ENCODE measurements around the gene FOXP1. TPM values are rescaled to one million over a fixed set of nuclear protein-coding genes. Genes with fewer than 3 reads are reported as not detected.

FOXP1 gene
- polyA plus RNA-seq, 4 donors = 4.9 to 66.5 (median 15.3) TPM

DNA sequence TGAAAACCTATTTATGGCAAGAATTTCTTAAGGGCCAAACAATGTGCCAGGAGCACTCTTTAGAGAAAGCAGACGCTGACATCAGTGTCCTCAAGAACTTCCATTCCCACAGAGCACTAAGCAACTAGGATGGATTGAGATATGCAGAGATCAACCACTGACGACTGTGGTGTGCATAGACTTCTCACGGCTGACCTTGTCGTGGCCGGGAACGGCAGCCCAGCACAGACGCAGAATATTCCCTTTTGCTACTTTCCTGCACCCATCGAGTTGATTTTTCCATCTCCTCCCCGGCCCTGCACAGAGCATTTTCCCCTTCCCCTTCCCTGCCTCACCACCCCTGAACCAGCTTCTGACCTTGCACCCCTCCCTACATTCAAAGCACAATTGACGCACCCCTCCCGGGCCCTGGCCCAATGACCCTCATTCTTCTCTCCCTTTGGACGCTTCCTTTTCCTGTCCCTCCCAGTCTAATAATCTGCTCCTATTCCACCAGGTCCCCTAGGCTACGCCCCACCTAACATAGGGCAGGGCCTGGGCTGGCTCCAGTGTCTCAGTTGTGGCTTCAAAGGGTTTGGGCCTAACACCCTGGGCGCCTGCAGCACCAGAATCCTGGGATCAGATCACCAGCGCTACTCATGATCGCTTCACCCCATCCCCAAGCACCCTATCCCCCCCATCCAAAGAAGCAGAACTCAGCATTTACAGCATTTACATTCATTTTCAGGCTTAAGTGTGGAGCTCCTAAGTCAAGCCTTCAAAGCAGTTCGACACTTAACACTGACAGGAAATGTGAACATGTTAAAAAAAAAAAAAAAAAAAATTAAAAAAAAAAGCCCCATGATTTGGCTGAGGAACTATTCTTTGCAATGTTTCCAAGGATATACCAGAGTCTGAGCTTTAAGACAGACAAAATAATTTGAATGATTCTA, 151.2 kb downstream of the FOXP1 start:
- DNase-seq = no peak
- H3K27ac ChIP-seq (ENCODE audit: low read depth in 1 of 3, low read length in 2 of 3) = no peak overlapping the region
- H3K27me3 ChIP-seq (ENCODE audit: control insufficient read depth in 3 of 3, insufficient read depth in 3 of 3, low read length in 3 of 3) = no peaks in the 10 kb centered on the region
- peaks cover 1 to 14% (median 8%) of the 10 kb centered on the region in 3 donors for H3K4me1 ChIP-seq (ENCODE audit: control insufficient read depth in 3 of 3, insufficient read depth in 2 of 3, low read depth in 1 of 3, low read length in 2 of 3)
- 80 to 89% (median 82%) methylated on average over 17 of the region's 17 CpGs for WGBS, 3 donors
- no peaks in the 10 kb centered on the region for H3K9me3 ChIP-seq (ENCODE audit: control insufficient read depth in 2 of 2, insufficient read depth in 1 of 2, low read depth in 1 of 2, low read length in 1 of 2)
- H3K4me3 ChIP-seq (ENCODE audit: low read depth in 1 of 3, low read length in 3 of 3) = no peak overlapping the region
- H3K36me3 ChIP-seq (ENCODE audit: control insufficient read depth in 3 of 3, insufficient read depth in 2 of 3, low read depth in 1 of 3, low read length in 3 of 3) = peaks cover 0 to 9% (median 0%) of the 10 kb centered on the region in 3 donors
- no peak for FAIRE-seq

DNA sequence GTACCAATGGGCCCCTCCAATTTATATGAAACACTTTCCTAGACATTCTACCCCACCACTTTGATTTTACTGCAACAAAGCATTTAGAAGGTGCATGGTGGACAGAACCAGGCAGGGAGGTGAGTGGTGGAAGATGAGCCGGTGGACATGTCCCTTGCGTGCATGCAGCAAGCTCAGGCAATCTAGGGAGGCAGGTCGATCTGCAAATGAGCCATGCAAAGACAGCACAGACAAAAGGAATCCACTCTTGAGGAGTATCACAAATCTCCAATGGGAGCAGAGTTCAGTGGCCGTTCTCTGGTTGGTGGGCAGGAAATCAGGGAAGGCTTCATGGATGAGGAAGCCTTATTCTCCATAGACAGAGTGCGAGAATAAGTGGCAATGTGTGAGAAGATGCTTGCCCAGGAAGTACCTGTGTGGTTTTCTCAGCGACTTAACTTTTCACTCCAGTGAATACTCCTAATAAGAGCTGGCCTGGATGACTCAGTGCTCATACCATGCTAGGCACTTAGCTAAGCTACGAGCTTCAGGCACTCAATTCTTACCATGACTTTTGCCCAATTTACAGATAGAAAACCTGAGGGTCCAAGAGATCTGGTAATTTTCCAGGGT, 152.5 kb downstream of the FOXP1 start:
- H3K4me3 ChIP-seq (ENCODE audit: low read depth in 1 of 3, low read length in 3 of 3) = no peak overlapping the region
- H3K36me3 ChIP-seq (ENCODE audit: control insufficient read depth in 3 of 3, insufficient read depth in 2 of 3, low read depth in 1 of 3, low read length in 3 of 3) = peaks cover 0 to 7% (median 0%) of the 10 kb centered on the region in 3 donors
- peaks cover 1 to 14% (median 8%) of the 10 kb centered on the region in 3 donors for H3K4me1 ChIP-seq (ENCODE audit: control insufficient read depth in 3 of 3, insufficient read depth in 2 of 3, low read depth in 1 of 3, low read length in 2 of 3)
- H3K9me3 ChIP-seq (ENCODE audit: control insufficient read depth in 2 of 2, insufficient read depth in 1 of 2, low read depth in 1 of 2, low read length in 1 of 2) = no peaks in the 10 kb centered on the region
- DNase-seq = no peak
- H3K27me3 ChIP-seq (ENCODE audit: control insufficient read depth in 3 of 3, insufficient read depth in 3 of 3, low read length in 3 of 3) = no peaks in the 10 kb centered on the region
- no peak overlapping the region for H3K27ac ChIP-seq (ENCODE audit: low read depth in 1 of 3, low read length in 2 of 3)
- WGBS, 3 donors = 91 to 95% (median 91%) methylated on average over 7 of the region's 7 CpGs
- no peak for FAIRE-seq

DNA sequence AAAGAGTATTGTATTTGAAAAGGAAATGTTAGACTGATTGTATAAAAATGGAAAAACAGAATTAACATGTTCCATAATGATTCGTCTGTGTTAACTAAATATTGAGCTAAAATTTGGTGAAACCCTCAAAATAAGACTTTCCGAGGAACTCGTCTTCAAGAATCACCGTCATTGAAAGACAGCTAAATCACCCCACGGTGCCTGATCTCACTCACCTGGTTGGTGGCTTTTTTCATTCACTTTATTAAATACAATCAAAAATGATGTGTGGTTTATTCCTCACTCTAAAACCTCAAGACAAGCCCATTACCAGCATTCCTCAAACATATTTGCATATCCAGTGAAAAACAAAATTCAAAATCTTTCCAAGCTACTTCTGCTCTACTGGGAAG, 153.9 kb downstream of the FOXP1 start:
- Histone ChIP-seq H3K27ac (ENCODE audit: low read depth in 1 of 3, low read length in 2 of 3) (no peak overlapping the region), H3K36me3 (ENCODE audit: control insufficient read depth in 3 of 3, insufficient read depth in 2 of 3, low read depth in 1 of 3, low read length in 3 of 3) (peaks cover 0 to 13% (median 0%) of the 10 kb centered on the region in 3 donors), H3K9me3 (ENCODE audit: control insufficient read depth in 2 of 2, insufficient read depth in 1 of 2, low read depth in 1 of 2, low read length in 1 of 2) (no peaks in the 10 kb centered on the region), H3K4me3 (ENCODE audit: low read depth in 1 of 3, low read length in 3 of 3) (no peak overlapping the region), H3K4me1 (ENCODE audit: control insufficient read depth in 3 of 3, insufficient read depth in 2 of 3, low read depth in 1 of 3, low read length in 2 of 3) (peaks cover 1 to 14% (median 8%) of the 10 kb centered on the region in 3 donors), H3K27me3 (ENCODE audit: control insufficient read depth in 3 of 3, insufficient read depth in 3 of 3, low read length in 3 of 3) (no peaks in the 10 kb centered on the region)
- DNase-seq = no peak
- 78 to 85% (median 80%) methylated on average over 5 of the region's 5 CpGs for WGBS, 3 donors
- FAIRE-seq = no peak

DNA sequence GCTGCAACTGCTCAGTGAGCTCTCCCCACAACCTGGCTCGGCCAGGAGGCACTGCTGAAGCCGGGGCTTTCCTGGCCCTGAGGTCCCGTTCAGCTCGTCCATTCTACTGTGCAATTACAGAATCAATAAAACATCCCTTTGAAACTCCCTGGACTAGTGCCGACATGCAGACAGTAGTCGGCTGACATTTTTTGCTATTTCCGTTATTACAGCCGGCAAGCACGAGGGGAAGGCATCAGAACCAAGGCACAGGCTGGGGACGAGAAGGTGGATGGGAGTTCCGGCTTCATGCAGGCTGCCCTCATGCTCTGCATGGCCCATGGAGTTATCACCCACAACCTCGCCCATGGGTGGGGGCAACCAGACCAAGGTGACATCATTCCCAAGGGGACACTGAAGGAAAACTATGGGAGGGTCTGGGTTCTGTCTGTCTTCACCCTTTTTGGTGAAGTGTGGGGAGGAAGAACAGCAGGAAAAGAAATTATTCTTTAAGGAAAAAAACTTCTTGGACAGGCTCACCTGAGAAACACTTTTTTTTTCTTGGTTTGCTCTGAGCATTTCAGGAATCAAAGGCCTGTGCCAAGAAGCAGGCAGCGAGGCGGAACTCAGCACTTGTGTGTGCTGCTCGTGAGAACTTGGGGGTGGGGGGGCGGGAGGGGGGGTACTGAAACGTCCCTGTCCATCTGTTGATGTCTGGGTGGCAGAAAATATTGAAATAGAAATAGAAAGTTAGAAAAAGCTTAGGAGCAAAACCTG, 154.5 kb downstream of the FOXP1 start:
- 8 to 44% (median 24%) methylated on average over 17 of the region's 17 CpGs for WGBS, 3 donors
- Histone ChIP-seq H3K4me1 (ENCODE audit: control insufficient read depth in 3 of 3, insufficient read depth in 2 of 3, low read depth in 1 of 3, low read length in 2 of 3) (peaks cover 1 to 14% (median 8%) of the 10 kb centered on the region in 3 donors), H3K27me3 (ENCODE audit: control insufficient read depth in 3 of 3, insufficient read depth in 3 of 3, low read length in 3 of 3) (no peaks in the 10 kb centered on the region), H3K9me3 (ENCODE audit: control insufficient read depth in 2 of 2, insufficient read depth in 1 of 2, low read depth in 1 of 2, low read length in 1 of 2) (no peaks in the 10 kb centered on the region), H3K4me3 (ENCODE audit: low read depth in 1 of 3, low read length in 3 of 3) (peak overlapping the region in 1 of 3 donors; percentile 16), H3K36me3 (ENCODE audit: control insufficient read depth in 3 of 3, insufficient read depth in 2 of 3, low read depth in 1 of 3, low read length in 3 of 3) (peaks cover 0 to 14% (median 0%) of the 10 kb centered on the region in 3 donors), H3K27ac (ENCODE audit: low read depth in 1 of 3, low read length in 2 of 3) (peak overlapping the region in 2 of 3 donors; percentile 45 to 59)
- peak; percentile 35 to 63 for DNase-seq
- no peak for FAIRE-seq

DNA sequence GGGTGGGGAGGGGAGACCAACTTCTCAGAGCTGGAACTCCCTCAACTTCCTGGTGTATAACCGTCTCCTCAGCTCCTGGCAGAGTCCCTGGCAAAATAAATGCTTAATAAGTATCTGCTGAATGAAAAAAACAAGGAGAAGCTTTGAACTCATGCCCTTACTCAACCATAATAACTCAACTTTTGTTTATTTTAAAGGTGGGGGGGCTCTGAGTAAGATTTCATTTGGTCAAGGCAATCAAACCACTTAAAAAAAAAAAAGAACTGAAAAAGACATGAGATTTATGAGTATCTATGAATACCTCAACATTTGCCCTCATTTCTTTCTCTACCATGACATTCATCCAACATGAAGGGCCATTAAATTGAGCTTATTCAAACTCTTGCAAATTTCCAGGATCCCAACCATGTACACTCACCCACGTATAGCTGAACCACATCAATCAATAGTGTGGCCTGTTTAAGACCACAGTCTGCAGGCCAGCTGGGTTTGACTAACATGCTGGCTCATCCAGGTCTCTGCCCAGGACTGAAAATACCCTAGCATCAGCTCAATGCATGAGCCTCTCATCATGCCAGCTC, 157.9 kb downstream of the FOXP1 start:
- no peak overlapping the region for H3K4me3 ChIP-seq (ENCODE audit: low read depth in 1 of 3, low read length in 3 of 3)
- H3K27ac ChIP-seq (ENCODE audit: low read depth in 1 of 3, low read length in 2 of 3) = no peak overlapping the region
- 69 to 82% (median 70%) methylated on average over 2 of the region's 2 CpGs for WGBS, 3 donors
- H3K27me3 ChIP-seq (ENCODE audit: control insufficient read depth in 3 of 3, insufficient read depth in 3 of 3, low read length in 3 of 3) = no peaks in the 10 kb centered on the region
- DNase-seq (no peak), FAIRE-seq (no peak)
- H3K4me1 ChIP-seq (ENCODE audit: control insufficient read depth in 3 of 3, insufficient read depth in 2 of 3, low read depth in 1 of 3, low read length in 2 of 3) = peaks cover 1 to 20% (median 8%) of the 10 kb centered on the region in 3 donors
- H3K9me3 ChIP-seq (ENCODE audit: control insufficient read depth in 2 of 2, insufficient read depth in 1 of 2, low read depth in 1 of 2, low read length in 1 of 2) = no peaks in the 10 kb centered on the region
- peaks cover 0 to 10% (median 0%) of the 10 kb centered on the region in 3 donors for H3K36me3 ChIP-seq (ENCODE audit: control insufficient read depth in 3 of 3, insufficient read depth in 2 of 3, low read depth in 1 of 3, low read length in 3 of 3)

DNA sequence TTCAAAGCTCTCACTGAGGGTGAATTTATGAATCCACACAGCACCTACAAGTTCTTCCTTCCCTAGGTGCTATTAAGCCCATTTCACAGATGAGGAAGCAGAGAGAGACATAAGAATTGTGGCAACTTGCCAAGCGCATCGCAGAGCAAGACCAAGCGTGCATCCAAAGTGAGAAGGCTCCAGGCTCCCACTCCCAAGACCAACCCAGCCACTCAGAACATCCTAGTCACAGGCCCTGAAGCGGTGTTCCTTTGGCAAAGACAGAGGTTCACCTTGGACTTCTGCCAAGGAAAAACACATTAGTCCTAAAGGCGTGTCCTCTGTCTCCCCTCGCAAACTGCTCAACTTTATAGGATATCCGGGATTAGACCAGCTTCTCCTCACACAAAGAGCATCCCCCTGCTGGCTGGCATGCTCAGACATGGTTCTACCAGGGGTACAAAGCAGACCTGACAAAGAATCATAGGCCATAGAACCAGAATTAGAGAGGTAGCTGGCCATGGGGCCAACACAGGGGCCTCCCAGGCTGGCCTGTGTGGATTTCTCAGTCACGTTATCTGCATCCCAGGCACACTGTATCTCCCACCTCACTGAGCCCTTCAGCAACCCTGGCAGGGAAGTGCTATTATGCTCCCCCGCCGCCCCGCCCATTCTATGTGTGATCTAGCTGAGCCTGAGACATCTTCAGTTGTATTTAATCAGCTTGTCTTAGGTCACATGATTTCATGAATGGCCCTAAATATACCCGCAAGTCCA, 160.2 kb downstream of the FOXP1 start:
- Histone ChIP-seq H3K4me3 (ENCODE audit: low read depth in 1 of 3, low read length in 3 of 3) (no peak overlapping the region), H3K27ac (ENCODE audit: low read depth in 1 of 3, low read length in 2 of 3) (no peak overlapping the region), H3K27me3 (ENCODE audit: control insufficient read depth in 3 of 3, insufficient read depth in 3 of 3, low read length in 3 of 3) (no peaks in the 10 kb centered on the region), H3K4me1 (ENCODE audit: control insufficient read depth in 3 of 3, insufficient read depth in 2 of 3, low read depth in 1 of 3, low read length in 2 of 3) (peaks cover 0 to 12% (median 2%) of the 10 kb centered on the region in 3 donors), H3K36me3 (ENCODE audit: control insufficient read depth in 3 of 3, insufficient read depth in 2 of 3, low read depth in 1 of 3, low read length in 3 of 3) (peaks cover 0 to 10% (median 0%) of the 10 kb centered on the region in 3 donors), H3K9me3 (ENCODE audit: control insufficient read depth in 2 of 2, insufficient read depth in 1 of 2, low read depth in 1 of 2, low read length in 1 of 2) (no peaks in the 10 kb centered on the region)
- 66 to 71% (median 66%) methylated on average over 12 of the region's 12 CpGs for WGBS, 3 donors
- no peak for FAIRE-seq
- peak; percentile 45 to 47 for DNase-seq

DNA sequence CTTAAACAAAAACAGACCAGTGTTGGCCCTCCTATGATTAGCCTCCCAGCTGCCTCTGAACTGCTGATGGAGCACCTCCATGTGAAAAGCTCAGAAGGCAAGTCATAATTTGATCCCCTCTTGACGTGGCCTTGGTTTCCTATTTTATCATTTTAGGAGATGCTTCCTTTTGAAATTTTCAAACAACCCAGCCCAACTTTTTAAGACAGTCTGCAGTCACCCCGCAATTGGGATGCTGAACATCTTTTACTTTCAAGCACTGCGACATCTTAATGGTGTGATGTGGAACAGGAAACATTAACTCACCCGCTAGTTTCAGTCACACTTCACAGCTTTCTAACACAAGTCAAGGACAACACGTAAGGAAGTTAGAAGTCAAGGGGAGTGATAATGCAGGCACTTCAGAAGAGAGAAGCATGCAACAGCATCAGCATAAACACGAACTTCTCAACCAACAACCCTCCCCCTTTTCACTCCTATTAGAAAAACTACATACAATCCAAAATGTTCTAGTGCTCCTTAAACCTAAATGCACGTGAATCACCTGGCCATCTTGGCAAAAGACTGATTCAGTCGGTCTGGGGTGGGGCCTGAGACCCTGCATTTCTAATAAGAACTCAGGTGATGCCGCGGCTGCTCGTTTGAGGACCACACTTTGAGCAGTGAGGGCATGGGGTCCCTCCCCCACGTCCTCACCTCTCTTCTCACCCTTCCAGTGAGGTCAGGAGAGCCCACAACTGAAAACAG, 161.5 kb downstream of the FOXP1 start:
- Histone ChIP-seq H3K4me3 (ENCODE audit: low read depth in 1 of 3, low read length in 3 of 3) (no peak overlapping the region), H3K4me1 (ENCODE audit: control insufficient read depth in 3 of 3, insufficient read depth in 2 of 3, low read depth in 1 of 3, low read length in 2 of 3) (peaks cover 0 to 6% (median 3%) of the 10 kb centered on the region in 3 donors), H3K9me3 (ENCODE audit: control insufficient read depth in 2 of 2, insufficient read depth in 1 of 2, low read depth in 1 of 2, low read length in 1 of 2) (no peaks in the 10 kb centered on the region), H3K36me3 (ENCODE audit: control insufficient read depth in 3 of 3, insufficient read depth in 2 of 3, low read depth in 1 of 3, low read length in 3 of 3) (peaks cover 0 to 7% (median 0%) of the 10 kb centered on the region in 3 donors), H3K27ac (ENCODE audit: low read depth in 1 of 3, low read length in 2 of 3) (peak overlapping the region in 1 of 3 donors; percentile 51), H3K27me3 (ENCODE audit: control insufficient read depth in 3 of 3, insufficient read depth in 3 of 3, low read length in 3 of 3) (no peaks in the 10 kb centered on the region)
- 69 to 88% (median 69%) methylated on average over 12 of the region's 12 CpGs for WGBS, 3 donors
- no peak for FAIRE-seq
- peak in 1 of 2 donors; percentile 23 for DNase-seq

Data from small intestine (tissue), 7 donors.